NCI-H226 (cell line): ENCODE data around the gene RNF220.
A peak's percentile ranks its signal among the peaks of the same experiment; 100 is the strongest.

Experiments used
- DNase-seq: peaks from one replicate; pipeline ENCODE4 v3.0.0-alpha.2; 2015

RNF220 gene

DNA sequence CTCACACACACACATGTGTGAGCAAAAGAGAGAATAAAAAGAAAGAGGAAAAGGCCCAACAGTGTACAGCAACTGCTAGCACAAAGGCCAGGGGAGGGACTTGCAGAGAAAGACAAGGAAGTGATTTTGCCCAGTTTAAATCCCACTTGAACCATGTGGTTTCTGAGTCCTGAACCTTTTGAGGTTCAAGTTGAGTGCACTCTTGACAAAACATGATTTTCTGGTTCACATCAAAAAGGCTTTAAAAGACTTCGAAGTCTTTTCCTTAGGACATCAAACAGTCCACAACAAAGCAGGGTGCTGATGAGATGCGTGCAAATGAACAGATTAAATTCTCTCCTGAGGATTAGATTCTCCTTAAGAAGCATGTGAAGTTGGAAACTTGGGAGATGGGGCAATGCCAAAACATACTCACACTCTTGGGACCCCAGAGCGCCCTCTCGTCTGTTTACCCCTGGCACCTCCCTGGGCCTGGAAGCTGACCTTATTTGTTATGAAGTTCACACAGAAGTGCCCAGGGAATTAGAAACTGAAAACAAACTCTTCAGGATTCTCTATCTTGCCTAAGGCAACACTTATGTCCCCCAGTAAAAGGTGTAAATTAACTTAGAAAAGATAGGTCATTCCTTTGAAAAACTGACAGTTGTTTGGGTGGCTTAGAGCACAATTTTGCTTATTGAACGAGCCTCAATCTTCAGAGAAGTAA, 31.5 kb downstream of the RNF220 start:
- no peak for DNase-seq

- no peak for DNase-seq
Measured at GRCh38 chr1:44437107-44437716, 32.2 kb downstream of the RNF220 start.

- DNase-seq = no peak
Measured at GRCh38 chr1:44442791-44443190, 37.7 kb downstream of the RNF220 start.

DNA sequence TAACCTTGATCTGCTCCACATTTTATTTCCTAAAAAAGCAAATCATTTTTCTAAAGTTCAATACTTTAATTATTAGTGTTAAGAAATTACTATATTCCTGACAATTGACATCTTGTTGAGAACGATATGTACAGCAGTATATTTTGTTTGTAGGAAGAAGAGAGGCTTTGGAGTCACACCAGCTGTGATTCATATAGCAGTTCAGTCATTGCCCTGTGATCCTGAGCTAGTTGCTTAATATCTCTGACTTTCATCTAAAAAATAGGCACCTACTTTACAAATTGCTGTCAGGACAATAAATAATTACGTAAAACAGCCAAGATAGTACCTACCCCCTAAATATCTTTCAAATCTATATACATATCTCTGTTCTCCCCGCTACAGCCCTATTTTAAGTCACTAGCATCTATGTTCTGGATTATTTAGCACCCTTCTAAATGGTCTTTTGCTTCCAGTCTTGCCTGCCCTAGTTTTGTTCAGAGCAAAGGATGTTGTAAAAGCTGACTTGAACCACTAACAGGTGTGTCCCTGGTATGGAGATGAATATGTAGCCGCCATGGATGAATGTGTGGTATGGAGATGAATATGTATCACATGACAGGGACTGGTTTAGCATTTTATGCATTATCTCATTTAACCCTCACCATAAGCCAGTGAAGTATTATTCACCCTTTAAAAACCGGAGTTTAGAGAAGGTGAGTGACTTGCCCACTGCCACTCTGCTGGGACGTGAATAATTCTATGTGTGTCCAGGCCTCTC, 42.2 kb downstream of the RNF220 start:
- no peak for DNase-seq

DNA sequence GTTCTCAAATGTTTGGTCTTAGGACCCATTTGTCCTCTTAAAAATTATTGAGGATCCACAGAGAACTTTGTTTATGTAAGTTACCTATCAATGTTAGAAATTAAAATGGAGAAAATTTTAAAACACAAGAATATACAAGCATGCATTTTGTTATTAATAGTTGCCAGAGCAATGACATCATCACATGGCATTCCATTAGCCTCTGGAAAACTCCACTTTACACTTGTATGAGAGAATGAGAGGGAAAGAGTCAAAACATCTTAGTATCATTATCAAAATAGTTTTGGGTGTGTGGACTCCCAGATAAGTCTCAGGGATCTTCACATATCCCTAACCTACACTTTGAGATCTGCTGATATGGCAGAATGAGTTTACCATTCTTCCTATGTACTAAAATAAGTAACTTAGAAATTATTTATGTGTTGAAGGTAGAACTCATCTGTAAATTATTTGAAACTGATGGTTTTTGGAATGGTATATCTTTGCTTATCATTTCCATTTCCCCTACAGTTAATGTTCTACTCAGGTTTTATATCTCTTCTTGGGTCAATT, 48.8 kb downstream of the RNF220 start:
- DNase-seq = peak; percentile 53

DNA sequence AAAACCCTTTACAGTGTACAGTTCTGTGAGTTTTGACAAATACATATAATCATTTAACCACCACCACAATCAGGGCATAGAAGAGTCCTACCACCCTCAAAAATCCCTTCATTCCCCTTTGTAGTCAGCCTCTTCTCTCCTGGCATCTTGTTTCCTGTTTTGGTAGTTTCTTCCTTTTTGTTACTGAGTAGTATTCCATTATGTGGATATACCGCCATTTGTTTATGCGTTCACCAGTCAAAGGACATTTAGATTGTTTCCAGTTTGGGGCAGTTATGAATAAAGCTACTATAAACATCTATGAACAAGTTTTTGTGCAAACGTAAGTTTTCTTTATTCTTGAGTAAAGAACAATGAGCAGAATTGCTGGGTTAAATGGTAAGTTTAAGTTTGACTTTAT, 49.6 kb downstream of the RNF220 start:
- DNase-seq = no peak

DNA sequence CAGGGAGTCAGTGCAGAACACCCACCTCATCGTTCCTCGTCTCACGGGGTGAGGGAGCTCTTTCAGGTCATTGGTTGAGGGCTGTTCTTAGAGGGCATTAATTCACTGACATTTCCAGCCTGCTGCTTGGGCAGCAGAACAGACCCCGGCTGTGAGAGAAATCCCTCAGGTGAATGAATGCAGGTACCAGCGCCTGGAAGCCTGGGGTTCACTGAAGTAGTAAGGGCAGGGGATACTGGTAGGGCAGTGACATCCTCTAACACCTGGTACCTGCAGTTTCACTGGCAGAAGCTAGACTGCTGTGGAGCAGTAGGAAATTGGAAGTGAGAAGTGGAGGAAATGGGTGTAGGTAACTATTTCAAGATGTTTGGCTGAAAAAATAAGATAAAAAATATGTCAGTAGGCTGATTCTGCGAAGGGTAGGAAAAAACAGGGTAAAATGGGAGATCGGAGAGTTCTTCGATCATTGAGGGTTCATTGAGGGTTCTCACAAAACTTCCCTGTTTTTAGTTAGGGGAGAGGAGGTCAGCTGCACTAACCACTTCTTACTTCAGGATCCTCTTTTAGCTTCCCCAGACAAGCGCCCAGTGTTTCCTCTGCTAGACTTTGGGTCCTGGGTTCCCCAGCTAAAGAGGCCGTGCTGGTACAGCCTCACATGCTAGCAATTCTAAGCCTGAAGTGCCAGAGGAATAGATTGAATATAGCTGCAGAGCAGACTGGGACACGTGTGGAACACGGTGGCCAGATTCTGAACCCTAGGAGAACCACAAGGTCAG, 55.2 kb downstream of the RNF220 start:
- DNase-seq = no peak

- DNase-seq = peak; percentile 35
Measured at GRCh38 chr1:44464361-44464760, 59.3 kb downstream of the RNF220 start.

- no peak for DNase-seq
Measured at GRCh38 chr1:44467566-44467965, 62.5 kb downstream of the RNF220 start.

DNA sequence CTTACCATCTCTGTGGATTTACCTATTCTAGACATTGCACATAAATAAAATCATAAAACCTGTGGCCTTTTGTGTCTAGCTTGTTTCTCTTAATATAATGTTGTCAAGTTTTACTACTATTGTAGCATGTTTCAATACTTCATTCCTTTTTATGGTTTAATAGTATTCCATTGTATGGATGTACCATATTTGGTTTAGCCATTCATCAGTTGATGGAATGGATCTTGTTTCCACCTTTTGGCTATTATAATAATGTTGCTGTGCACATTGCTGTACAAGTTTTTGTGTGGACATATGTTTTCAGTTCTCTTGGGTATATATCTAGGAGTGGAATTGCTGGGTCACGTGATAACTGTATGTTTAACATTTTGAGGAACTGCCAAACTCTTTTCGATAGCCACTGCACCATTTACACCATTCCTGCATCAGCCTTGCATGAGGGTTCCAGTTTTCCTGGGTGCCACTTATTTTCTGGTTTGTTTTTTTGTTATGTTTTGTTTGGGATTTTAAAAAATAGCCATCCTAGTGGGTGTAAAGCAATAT, 66.9 kb downstream of the RNF220 start:
- no peak for DNase-seq

DNA sequence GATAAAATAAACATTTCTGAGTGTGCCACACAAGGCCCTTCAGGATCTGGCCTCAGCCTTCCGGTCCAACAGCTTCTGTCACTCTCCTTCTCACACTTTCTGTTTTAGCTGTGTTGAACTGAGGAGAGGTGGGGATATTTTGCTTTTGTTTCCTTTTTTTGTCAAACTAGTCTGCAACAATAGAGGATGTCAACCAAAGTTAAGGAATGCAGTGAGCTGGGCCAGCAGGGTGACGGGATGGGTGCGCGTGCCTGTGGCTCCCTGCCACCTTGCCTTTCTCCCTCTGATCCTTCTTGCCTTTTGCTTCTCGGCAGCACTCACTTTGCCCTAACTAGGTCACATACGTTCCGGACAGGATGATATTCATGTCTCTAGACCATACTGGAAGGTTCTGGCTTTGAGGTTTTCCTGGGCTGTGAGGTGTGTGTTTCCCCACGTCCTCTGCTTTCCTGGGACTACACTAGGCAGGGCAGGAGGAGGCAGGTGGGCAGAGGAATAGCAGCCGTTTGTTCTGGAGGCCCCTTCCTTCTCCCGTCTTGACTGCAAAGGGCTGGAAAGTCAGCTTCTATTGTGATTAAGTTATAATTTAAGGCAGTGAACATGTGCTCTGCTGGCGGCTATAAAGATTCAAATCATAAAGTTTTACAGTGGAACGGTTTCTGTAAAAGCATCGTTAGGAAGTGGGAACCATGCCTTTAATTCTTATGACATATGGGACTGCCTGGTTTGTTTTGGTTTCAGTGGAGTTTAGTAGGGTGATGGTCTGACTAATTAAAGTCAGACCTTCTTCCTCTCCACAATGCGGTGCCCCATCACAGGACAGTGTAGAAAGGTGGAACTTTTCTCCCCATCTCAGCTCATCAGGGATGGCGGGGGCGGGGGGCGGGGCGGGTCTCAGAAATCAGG, 67.8 kb downstream of the RNF220 start:
- no peak for DNase-seq

- no peak for DNase-seq
Measured at GRCh38 chr1:44476891-44477290, 71.8 kb downstream of the RNF220 start.

DNA sequence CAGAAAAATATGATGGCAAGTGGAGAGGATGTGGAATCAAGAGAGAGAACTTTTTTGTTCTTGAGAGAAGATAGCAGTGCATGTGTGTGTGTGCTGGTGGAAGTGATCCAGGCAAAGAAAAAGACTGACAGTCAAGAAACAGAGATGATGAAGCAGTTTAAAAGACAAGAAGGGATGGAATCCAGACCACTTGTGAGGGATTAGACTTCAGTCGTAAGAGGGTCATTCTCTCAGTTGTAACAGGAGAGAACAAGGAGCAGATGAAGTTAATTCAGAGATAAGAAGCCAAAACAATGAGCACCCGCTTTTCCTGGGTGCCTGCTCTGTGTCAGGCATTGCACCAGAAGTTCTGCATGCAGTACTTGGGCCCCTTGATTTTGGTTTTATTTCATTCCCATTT, 76.6 kb downstream of the RNF220 start:
- DNase-seq = no peak

DNA sequence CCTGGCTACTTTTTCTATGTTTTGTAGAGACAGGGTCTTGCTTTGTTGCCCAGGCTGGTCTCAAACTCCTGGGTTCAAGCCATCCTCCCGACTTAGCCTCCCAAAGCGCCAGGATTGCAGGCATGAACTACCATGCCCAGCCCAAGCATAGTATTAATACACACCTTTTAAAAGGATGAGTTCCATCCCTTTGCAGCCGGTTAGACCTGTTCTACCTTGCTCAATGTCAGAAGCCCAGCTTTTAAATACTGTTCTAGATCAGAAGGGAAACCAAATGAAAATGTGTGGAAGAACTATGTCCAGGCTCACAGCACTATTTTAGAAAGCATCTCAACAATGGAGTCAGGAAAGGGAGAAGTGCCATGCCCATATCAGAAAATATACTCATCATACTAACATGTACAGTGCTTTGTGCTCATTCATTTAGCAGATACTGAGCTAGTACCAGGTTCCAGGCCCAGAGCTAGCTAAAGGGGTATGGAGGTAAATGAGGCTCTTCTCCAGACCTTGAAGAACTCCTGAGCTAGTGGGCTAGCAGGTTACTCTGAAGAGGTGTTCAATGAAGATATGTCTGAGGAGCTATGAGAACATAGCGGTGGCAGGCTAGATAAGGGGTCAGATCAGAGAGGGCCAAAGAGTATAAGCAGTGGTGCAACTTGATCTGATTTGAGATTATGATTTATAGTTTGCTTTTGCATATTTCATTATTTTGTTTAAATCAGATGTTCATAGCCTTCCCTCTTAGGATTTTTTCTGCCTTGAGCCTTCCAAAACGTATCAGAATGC, 78.2 kb downstream of the RNF220 start:
- DNase-seq = no peak

DNA sequence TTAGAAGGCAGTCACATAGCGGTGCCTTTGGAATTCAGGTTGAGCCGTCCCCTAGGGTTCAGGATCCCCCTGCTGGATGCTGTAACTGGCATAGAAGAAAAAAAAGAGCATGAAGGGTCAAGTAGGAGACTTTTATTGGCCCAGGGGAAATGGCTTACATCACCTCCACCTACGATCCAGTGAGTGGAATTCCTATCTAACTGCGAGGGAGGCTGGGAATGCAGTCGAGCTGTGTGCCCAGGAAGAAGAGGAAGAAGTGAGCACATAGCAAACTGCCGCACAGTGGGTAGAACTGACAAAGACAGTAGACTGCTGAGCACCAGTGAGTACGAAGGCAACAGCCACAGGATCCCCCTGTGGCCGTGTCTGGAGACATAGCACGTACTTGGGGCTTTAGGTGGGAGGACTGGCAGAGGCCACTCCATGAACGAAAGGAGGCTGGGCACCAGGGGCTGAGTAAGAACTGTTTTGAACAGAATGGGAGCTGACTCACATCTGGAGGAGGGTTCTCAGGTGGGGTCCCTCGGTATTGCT, 79.2 kb downstream of the RNF220 start:
- peak; percentile 97 for DNase-seq

- DNase-seq = peak; percentile 82
Measured at GRCh38 chr1:44485229-44485933, 80.3 kb downstream of the RNF220 start.

DNA sequence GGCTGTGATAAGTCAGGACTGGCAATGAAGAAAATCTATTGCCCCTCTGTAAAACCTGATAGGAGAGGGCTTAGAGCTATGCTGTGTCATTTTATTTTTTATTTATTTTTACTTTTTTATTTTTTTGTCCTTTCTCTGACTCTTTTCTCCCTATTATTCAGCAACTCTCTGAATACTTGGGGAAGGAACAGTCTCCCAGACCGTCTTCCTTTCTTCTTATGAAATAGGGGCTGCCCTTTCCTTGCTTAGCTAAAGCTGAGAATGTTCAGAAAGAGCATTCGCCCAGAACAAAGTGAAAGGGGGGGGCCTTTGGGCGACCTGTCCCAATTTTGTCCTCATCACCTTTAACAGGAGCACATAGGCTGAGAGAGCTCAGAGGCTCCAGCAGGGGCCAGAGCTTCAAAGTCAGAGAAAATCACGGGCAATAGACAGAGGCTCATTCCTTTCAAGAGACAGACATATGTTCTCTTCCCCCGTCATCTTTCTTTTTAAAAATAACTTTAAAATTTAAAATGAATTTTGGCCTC, 80.9 kb downstream of the RNF220 start:
- DNase-seq = no peak

DNA sequence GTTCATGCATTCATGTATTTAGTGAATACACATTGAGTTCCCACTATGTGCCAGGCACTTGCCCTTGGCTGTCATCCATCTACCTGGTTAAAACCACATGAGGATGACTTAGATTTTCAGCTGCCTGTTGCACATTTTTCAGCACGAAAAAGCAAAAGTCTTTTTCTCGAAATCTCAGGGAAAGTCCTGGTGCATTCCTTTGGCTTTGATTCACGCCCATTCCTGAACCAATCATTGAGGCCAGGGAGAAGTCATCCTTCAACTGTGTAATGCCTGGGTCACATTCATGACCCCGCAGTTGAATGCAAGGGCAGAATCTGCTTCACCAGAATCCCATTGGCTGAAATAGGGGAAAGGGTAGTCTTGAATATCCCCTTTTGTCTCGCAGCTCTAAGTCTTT, 84.4 kb downstream of the RNF220 start:
- DNase-seq = peak; percentile 95

DNA sequence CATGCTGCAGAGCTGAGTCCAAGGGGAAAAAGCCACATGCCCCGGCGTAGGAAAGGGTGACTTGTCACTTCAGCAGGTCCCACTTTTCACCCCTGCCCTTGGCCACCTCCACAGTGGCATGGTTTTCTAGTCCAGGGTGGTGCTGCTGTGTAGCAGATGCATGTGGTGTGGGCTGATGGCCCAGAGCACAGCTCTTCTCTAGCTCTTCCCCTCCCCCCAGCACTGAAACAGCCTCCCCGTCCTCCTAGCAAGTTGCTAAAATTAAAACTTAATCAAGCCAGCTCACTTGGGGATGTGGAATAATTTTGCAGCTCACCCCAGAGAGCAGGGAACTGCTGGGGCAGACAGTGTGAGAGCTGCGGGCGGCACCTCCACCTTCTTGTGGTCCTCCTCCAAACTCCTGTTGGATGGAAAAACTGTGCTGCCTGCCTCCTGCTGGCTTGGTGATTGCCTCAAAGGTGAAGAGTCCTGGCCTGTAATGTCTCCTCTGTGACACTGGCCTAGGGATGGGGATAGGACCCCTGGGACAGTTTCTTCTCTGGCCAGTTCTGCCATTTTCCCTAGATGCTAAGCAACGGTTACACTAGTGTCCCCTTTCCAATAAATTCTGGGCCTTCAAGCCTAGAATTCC, 91.6 kb downstream of the RNF220 start:
- no peak for DNase-seq
